ENCODE data around the gene AKNA. TPM values are rescaled to one million over a fixed set of nuclear protein-coding genes. Genes with fewer than 3 reads are reported as not detected.

Gene AKNA
- total RNA-seq, 2 donors from 2014 or later = 332 to 469 TPM

- DNase-seq (ENCODE audit: low spot score) = no peak
- Mint-ChIP-seq H3K36me3 (peaks cover 45% of the 10 kb centered on the region), H3K4me1 (ENCODE audit: low read depth in 2 of 2) (peaks cover 39 to 55% of the 10 kb centered on the region in 2 donors), H3K9me3 (no peaks in the 10 kb centered on the region), H3K27ac (peak overlapping the region; percentile 37 to 74), H3K27me3 (no peaks in the 10 kb centered on the region), H3K4me3 (no peak overlapping the region)
- no peak for ATAC-seq
Measured at GRCh38 chr9:114346146-114346545, 41.6 kb downstream of the AKNA start.

GRCh38 chr9:114345493-114346065 is 42.2 kb downstream of the AKNA start:
- Mint-ChIP-seq H3K4me1 (ENCODE audit: low read depth in 2 of 2) (peaks cover 44 to 51% of the 10 kb centered on the region in 2 donors), H3K4me3 (no peak overlapping the region), H3K27ac (peak overlapping the region; percentile 74 to 87), H3K9me3 (no peaks in the 10 kb centered on the region), H3K36me3 (peaks cover 47% of the 10 kb centered on the region), H3K27me3 (no peaks in the 10 kb centered on the region)
- ATAC-seq = no peak
- DNase-seq (ENCODE audit: low spot score) = no peak

- ATAC-seq = no peak
- H3K27me3 Mint-ChIP-seq = no peaks in the 10 kb centered on the region
- no peak for DNase-seq (ENCODE audit: low spot score)
- H3K4me1 Mint-ChIP-seq (ENCODE audit: low read depth in 2 of 2) = peaks cover 41 to 48% of the 10 kb centered on the region in 2 donors
- peaks cover 43% of the 10 kb centered on the region for H3K36me3 Mint-ChIP-seq
- no peak overlapping the region for H3K4me3 Mint-ChIP-seq
- H3K9me3 Mint-ChIP-seq = no peaks in the 10 kb centered on the region
- peak overlapping the region; percentile 74 to 87 for H3K27ac Mint-ChIP-seq
Measured at GRCh38 chr9:114344692-114345091, 43.1 kb downstream of the AKNA start.

- ATAC-seq (no peak), DNase-seq (ENCODE audit: low spot score) (no peak)
- Mint-ChIP-seq H3K27me3 (no peaks in the 10 kb centered on the region), H3K27ac (peak overlapping the region; percentile 74 to 87), H3K36me3 (peaks cover 38% of the 10 kb centered on the region), H3K9me3 (no peaks in the 10 kb centered on the region), H3K4me3 (no peak overlapping the region), H3K4me1 (ENCODE audit: low read depth in 2 of 2) (peaks cover 35 to 48% of the 10 kb centered on the region in 2 donors)
Measured at GRCh38 chr9:114344188-114344566, 43.6 kb downstream of the AKNA start.

GRCh38 chr9:114343471-114344187 is 44.2 kb downstream of the AKNA start:
- H3K27ac Mint-ChIP-seq = peak overlapping the region; percentile 74 to 87
- H3K4me1 Mint-ChIP-seq (ENCODE audit: low read depth in 2 of 2) = peaks cover 30 to 48% of the 10 kb centered on the region in 2 donors
- H3K36me3 Mint-ChIP-seq = peaks cover 40% of the 10 kb centered on the region
- no peaks in the 10 kb centered on the region for H3K9me3 Mint-ChIP-seq
- H3K4me3 Mint-ChIP-seq = no peak overlapping the region
- no peaks in the 10 kb centered on the region for H3K27me3 Mint-ChIP-seq
- ATAC-seq = no peak
- no peak for DNase-seq (ENCODE audit: low spot score)

- Mint-ChIP-seq H3K9me3 (no peaks in the 10 kb centered on the region), H3K36me3 (peaks cover 41% of the 10 kb centered on the region), H3K4me1 (ENCODE audit: low read depth in 2 of 2) (peaks cover 27 to 46% of the 10 kb centered on the region in 2 donors), H3K4me3 (no peak overlapping the region), H3K27me3 (no peaks in the 10 kb centered on the region), H3K27ac (peak overlapping the region; percentile 74 to 87)
- ATAC-seq = no peak
- DNase-seq (ENCODE audit: low spot score) = no peak
Measured at GRCh38 chr9:114342755-114343440, 44.9 kb downstream of the AKNA start.

- H3K4me1 Mint-ChIP-seq (ENCODE audit: low read depth in 2 of 2) = peaks cover 27 to 48% of the 10 kb centered on the region in 2 donors
- H3K36me3 Mint-ChIP-seq = peaks cover 42% of the 10 kb centered on the region
- H3K9me3 Mint-ChIP-seq = no peaks in the 10 kb centered on the region
- H3K27me3 Mint-ChIP-seq = no peaks in the 10 kb centered on the region
- H3K4me3 Mint-ChIP-seq = no peak overlapping the region
- H3K27ac Mint-ChIP-seq = peak overlapping the region; percentile 62 to 70
- ATAC-seq (no peak), DNase-seq (ENCODE audit: low spot score) (no peak)
Measured at GRCh38 chr9:114341991-114342390, 45.8 kb downstream of the AKNA start.

- Mint-ChIP-seq H3K9me3 (no peaks in the 10 kb centered on the region), H3K27me3 (no peaks in the 10 kb centered on the region), H3K27ac (peak overlapping the region; percentile 62 to 70), H3K36me3 (peaks cover 37% of the 10 kb centered on the region), H3K4me1 (ENCODE audit: low read depth in 2 of 2) (peaks cover 27 to 45% of the 10 kb centered on the region in 2 donors), H3K4me3 (no peak overlapping the region)
- DNase-seq (ENCODE audit: low spot score) (no peak), ATAC-seq (no peak)
Measured at GRCh38 chr9:114341152-114341830, 46.5 kb downstream of the AKNA start.

GRCh38 chr9:114339130-114339908 is 48.5 kb downstream of the AKNA start:
- H3K36me3 Mint-ChIP-seq = peaks cover 38% of the 10 kb centered on the region
- H3K4me3 Mint-ChIP-seq = no peak overlapping the region
- peak; percentile 76 for DNase-seq (ENCODE audit: low spot score)
- H3K9me3 Mint-ChIP-seq = no peaks in the 10 kb centered on the region
- H3K27me3 Mint-ChIP-seq = no peaks in the 10 kb centered on the region
- H3K27ac Mint-ChIP-seq = peak overlapping the region; percentile 62 to 84
- ATAC-seq = peak; percentile 72 to 85
- H3K4me1 Mint-ChIP-seq (ENCODE audit: low read depth in 2 of 2) = peaks cover 27 to 44% of the 10 kb centered on the region in 2 donors

- H3K4me3 Mint-ChIP-seq = no peak overlapping the region
- no peak for DNase-seq (ENCODE audit: low spot score)
- H3K36me3 Mint-ChIP-seq = peaks cover 30% of the 10 kb centered on the region
- H3K27ac Mint-ChIP-seq = peak overlapping the region; percentile 62 to 84
- no peaks in the 10 kb centered on the region for H3K27me3 Mint-ChIP-seq
- no peak for ATAC-seq
- peaks cover 27 to 43% of the 10 kb centered on the region in 2 donors for H3K4me1 Mint-ChIP-seq (ENCODE audit: low read depth in 2 of 2)
- H3K9me3 Mint-ChIP-seq = no peaks in the 10 kb centered on the region
Measured at GRCh38 chr9:114338187-114338586, 49.6 kb downstream of the AKNA start.

- peaks cover 30% of the 10 kb centered on the region for H3K36me3 Mint-ChIP-seq
- ATAC-seq = no peak
- no peaks in the 10 kb centered on the region for H3K27me3 Mint-ChIP-seq
- DNase-seq (ENCODE audit: low spot score) = no peak
- H3K4me3 Mint-ChIP-seq = no peak overlapping the region
- no peaks in the 10 kb centered on the region for H3K9me3 Mint-ChIP-seq
- no peak overlapping the region for H3K27ac Mint-ChIP-seq
- peaks cover 27 to 42% of the 10 kb centered on the region in 2 donors for H3K4me1 Mint-ChIP-seq (ENCODE audit: low read depth in 2 of 2)
Measured at GRCh38 chr9:114336699-114337395, 50.9 kb downstream of the AKNA start.

- H3K27me3 Mint-ChIP-seq = no peaks in the 10 kb centered on the region
- H3K27ac Mint-ChIP-seq = peak overlapping the region in 1 of 2 donors; percentile 77
- peaks cover 24 to 38% of the 10 kb centered on the region in 2 donors for H3K4me1 Mint-ChIP-seq (ENCODE audit: low read depth in 2 of 2)
- H3K36me3 Mint-ChIP-seq = peaks cover 26% of the 10 kb centered on the region
- no peak for ATAC-seq
- DNase-seq (ENCODE audit: low spot score) = no peak
- H3K9me3 Mint-ChIP-seq = no peaks in the 10 kb centered on the region
- H3K4me3 Mint-ChIP-seq = no peak overlapping the region
Measured at GRCh38 chr9:114336157-114336556, 51.6 kb downstream of the AKNA start.
